Neural crest cell (in vitro differentiated cells): ENCODE results near the gene PADI3. TPM values are rescaled to one million over a fixed set of nuclear protein-coding genes. Genes with fewer than 3 reads are reported as not detected.
A peak's percentile ranks its signal among the peaks of the same experiment; 100 is the strongest.

Experiments used
- DNase-seq: peaks from one replicate; pipeline ENCODE4 v3.0.0; 2021; ENCODE audit warnings: low read depth, mixed read lengths, low spot score
- H3K27ac Mint-ChIP-seq: one replicate; pipeline ENCODE4 v1.8.0; 2021; ENCODE audit warnings: mild to moderate bottlenecking, mixed read lengths; ENCODE audit not compliant: unreplicated experiment
- H3K27me3 Mint-ChIP-seq: 2 replicates; pipeline ENCODE4 v1.8.0; 2021; ENCODE audit warnings: low read depth, mild to moderate bottlenecking, mixed read lengths
- H3K36me3 Mint-ChIP-seq: 2 replicates; pipeline ENCODE4 v1.8.0; 2021; ENCODE audit warnings: low read depth, mild to moderate bottlenecking, mixed read lengths
- H3K4me1 Mint-ChIP-seq: 2 replicates; pipeline ENCODE4 v1.8.0; 2021; ENCODE audit warnings: mixed read lengths
- H3K4me3 Mint-ChIP-seq: one replicate; pipeline ENCODE4 v1.8.0; 2021; ENCODE audit warnings: mild to moderate bottlenecking, mixed read lengths
- H3K9me3 Mint-ChIP-seq: 2 replicates; pipeline ENCODE4 v1.8.0; 2021; ENCODE audit warnings: mixed read lengths
- total RNA-seq: library from RNA; stranded (reverse); gene quantifications from 2 replicates; pipeline ENCODE4 v1.2.1, GENCODE V29; 2021
- TF ChIP-seq, protein P1 (sequence below): fragments of 200-600 bp; sonication (generic); conservative IDR thresholded peaks from 2 replicates; pipeline ENCODE4 v1.5.0; 2021; ENCODE audit warnings: antibody characterized with exemption, mild to moderate bottlenecking

Gene PADI3
- total RNA-seq, 1 donor from 2014 or later: not detected

DNA sequence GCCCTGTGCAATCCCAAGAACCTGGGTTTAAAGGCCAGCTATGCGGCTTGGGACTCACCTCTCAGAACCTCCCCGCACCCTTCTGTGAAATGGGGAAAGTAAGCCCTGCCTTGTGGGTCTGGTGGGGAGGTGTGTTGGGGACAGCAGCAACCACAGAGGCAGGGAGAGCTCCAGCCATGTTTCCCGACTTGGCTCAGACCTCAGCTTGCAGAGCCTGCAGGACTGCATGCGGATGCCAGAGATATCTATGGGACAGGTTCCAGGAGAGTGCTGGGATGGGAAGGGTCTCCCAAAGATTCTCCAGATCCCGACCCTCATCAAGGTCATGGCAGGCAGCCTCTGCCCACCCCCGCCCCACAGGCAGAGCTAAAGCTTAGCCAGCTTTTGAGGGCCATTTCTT is 23.8 kb upstream of the PADI3 start:
- no peaks in the 10 kb centered on the region for H3K9me3 Mint-ChIP-seq
- H3K27ac Mint-ChIP-seq: peak overlapping the region; percentile 35
- H3K4me1 Mint-ChIP-seq: no peaks in the 10 kb centered on the region
- TF ChIP-seq, protein P1, sequence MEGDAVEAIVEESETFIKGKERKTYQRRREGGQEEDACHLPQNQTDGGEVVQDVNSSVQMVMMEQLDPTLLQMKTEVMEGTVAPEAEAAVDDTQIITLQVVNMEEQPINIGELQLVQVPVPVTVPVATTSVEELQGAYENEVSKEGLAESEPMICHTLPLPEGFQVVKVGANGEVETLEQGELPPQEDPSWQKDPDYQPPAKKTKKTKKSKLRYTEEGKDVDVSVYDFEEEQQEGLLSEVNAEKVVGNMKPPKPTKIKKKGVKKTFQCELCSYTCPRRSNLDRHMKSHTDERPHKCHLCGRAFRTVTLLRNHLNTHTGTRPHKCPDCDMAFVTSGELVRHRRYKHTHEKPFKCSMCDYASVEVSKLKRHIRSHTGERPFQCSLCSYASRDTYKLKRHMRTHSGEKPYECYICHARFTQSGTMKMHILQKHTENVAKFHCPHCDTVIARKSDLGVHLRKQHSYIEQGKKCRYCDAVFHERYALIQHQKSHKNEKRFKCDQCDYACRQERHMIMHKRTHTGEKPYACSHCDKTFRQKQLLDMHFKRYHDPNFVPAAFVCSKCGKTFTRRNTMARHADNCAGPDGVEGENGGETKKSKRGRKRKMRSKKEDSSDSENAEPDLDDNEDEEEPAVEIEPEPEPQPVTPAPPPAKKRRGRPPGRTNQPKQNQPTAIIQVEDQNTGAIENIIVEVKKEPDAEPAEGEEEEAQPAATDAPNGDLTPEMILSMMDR: no peak
- peaks cover 15% of the 10 kb centered on the region for H3K27me3 Mint-ChIP-seq
- no peaks in the 10 kb centered on the region for H3K36me3 Mint-ChIP-seq
- no peak overlapping the region for H3K4me3 Mint-ChIP-seq
- no peak for DNase-seq

DNA sequence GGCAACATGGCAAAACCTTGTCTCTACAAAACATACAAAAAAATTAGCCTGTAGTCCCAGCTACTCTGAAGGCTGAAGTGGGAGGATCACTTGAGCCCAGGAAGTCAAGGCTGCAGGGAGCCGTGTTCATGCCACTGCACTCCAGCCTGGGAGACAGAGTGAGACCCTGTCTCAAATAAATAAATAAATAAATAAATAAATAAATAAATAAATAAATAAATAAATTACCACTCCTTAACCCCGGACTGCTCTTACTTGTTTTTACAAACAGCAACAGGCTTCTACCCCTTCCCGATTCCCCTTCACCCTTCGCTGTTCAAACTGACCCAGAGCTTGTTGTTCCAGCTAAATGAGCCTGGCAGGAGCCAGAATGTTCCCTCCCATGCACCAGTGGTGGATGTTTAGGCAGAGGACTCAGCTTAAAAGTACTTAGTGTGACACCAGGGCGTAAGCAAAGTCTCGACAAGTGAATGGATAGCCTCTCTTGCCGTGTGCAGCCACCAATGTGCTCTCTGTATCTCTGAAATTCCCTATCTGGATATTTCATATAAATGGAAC is 21.5 kb upstream of the PADI3 start:
- no peaks in the 10 kb centered on the region for H3K4me1 Mint-ChIP-seq
- DNase-seq: no peak
- no peaks in the 10 kb centered on the region for H3K9me3 Mint-ChIP-seq
- TF ChIP-seq, protein P1: no peak
- H3K4me3 Mint-ChIP-seq: no peak overlapping the region
- peaks cover 3% of the 10 kb centered on the region for H3K27me3 Mint-ChIP-seq
- H3K27ac Mint-ChIP-seq: no peak overlapping the region
- H3K36me3 Mint-ChIP-seq: no peaks in the 10 kb centered on the region

DNA sequence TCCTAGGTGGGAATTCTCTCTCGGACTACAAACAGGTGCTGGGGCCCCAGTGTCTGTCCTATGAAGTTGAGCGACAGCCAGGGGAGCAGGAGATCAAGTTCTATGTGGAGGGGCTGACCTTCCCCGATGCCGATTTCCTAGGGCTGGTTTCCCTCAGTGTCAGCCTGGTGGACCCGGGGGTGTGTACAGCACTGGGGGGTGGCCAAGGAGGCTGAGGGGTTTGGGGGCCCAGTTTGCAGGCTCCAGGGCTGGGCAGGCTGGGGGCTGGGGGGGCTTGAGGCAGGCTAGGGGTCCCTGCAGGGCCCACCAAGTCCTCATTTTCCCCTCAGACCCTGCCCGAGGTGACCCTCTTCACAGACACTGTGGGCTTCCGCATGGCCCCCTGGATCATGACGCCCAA is 20.3 kb upstream of the PADI3 start:
- no peaks in the 10 kb centered on the region for H3K36me3 Mint-ChIP-seq
- no peaks in the 10 kb centered on the region for H3K9me3 Mint-ChIP-seq
- TF ChIP-seq, protein P1: no peak

GRCh38 chr1:17229379-17229778 is 19.5 kb upstream of the PADI3 start:
- Mint-ChIP-seq H3K27ac (no peak overlapping the region), H3K9me3 (no peaks in the 10 kb centered on the region), H3K27me3 (no peaks in the 10 kb centered on the region), H3K36me3 (no peaks in the 10 kb centered on the region), H3K4me3 (no peak overlapping the region), H3K4me1 (no peaks in the 10 kb centered on the region)
- TF ChIP-seq, protein P1: no peak
- no peak for DNase-seq

More for the DNA sequence above, 20.3 kb upstream of the PADI3 start:
- DNase-seq: no peak
- Mint-ChIP-seq H3K27me3 (no peaks in the 10 kb centered on the region), H3K27ac (no peak overlapping the region), H3K4me3 (no peak overlapping the region), H3K4me1 (no peaks in the 10 kb centered on the region)

- H3K9me3 Mint-ChIP-seq: no peaks in the 10 kb centered on the region
- no peak overlapping the region for H3K4me3 Mint-ChIP-seq
- H3K4me1 Mint-ChIP-seq: no peaks in the 10 kb centered on the region
- H3K27ac Mint-ChIP-seq: no peak overlapping the region
- DNase-seq: no peak
- no peaks in the 10 kb centered on the region for H3K36me3 Mint-ChIP-seq
- no peaks in the 10 kb centered on the region for H3K27me3 Mint-ChIP-seq
- TF ChIP-seq, protein P1: no peak
Measured at GRCh38 chr1:17230106-17230505, 18.8 kb upstream of the PADI3 start.
